OCI-LY1 (cell line): ENCODE data around the gene RALGAPB.

Source experiments
- EZH2 ChIP-seq: fragments of 200-600 bp; sonication (generic), shearing (Covaris generic); IDR thresholded peaks from 2 replicates; pipeline ENCODE4 v1.8.0; 2017; ENCODE audit warnings: borderline replicate concordance, mixed run types, mild to moderate bottlenecking, antibody characterized with exemption, low read length, moderate library complexity, mixed read lengths
- TF ChIP-seq, protein P1 (sequence below): fragments of 200-600 bp; sonication (generic), shearing (Covaris generic); IDR thresholded peaks from 2 replicates; pipeline ENCODE4 v1.5.1; 2017; ENCODE audit warnings: mild to moderate bottlenecking, antibody characterized with exemption, low read length, moderate library complexity, mixed read lengths

DNA sequence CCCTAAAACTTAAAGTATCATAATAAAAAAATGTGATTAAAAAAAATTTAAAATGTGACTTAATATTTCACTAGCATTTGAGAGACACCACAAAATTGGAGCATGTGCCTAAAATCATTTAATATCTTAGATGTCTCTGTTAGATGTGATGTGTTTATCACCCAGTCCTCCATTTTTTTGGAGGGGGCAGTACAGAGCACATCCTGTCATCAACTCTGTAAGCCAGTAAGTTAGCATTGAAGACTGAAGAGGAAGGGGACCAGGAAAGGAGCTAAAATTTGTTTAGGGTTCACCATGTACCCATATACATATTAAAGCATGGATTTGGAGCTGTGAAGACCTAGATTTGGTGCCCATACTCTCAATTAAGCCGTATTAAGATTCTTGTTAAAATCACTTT is 77.6 kb downstream of the RALGAPB start:
- no peak for TF ChIP-seq EZH2
- TF ChIP-seq, protein P1, sequence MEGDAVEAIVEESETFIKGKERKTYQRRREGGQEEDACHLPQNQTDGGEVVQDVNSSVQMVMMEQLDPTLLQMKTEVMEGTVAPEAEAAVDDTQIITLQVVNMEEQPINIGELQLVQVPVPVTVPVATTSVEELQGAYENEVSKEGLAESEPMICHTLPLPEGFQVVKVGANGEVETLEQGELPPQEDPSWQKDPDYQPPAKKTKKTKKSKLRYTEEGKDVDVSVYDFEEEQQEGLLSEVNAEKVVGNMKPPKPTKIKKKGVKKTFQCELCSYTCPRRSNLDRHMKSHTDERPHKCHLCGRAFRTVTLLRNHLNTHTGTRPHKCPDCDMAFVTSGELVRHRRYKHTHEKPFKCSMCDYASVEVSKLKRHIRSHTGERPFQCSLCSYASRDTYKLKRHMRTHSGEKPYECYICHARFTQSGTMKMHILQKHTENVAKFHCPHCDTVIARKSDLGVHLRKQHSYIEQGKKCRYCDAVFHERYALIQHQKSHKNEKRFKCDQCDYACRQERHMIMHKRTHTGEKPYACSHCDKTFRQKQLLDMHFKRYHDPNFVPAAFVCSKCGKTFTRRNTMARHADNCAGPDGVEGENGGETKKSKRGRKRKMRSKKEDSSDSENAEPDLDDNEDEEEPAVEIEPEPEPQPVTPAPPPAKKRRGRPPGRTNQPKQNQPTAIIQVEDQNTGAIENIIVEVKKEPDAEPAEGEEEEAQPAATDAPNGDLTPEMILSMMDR = peak; percentile 27; the same call in 1 of the 2 replicates
